GM19468 (cell line): ENCODE data around the gene ISYNA1.

Source experiments
- ATAC-seq: cut with Tn5 transposase; IDR thresholded peaks from one replicate; pipeline ENCODE4 v1.9.1; 2021; ENCODE audit warnings: mild to moderate bottlenecking, moderate library complexity, moderate number of reproducible peaks; ENCODE audit not compliant: unreplicated experiment; ENCODE audit errors: extremely low read depth

The ISYNA1 gene

DNA sequence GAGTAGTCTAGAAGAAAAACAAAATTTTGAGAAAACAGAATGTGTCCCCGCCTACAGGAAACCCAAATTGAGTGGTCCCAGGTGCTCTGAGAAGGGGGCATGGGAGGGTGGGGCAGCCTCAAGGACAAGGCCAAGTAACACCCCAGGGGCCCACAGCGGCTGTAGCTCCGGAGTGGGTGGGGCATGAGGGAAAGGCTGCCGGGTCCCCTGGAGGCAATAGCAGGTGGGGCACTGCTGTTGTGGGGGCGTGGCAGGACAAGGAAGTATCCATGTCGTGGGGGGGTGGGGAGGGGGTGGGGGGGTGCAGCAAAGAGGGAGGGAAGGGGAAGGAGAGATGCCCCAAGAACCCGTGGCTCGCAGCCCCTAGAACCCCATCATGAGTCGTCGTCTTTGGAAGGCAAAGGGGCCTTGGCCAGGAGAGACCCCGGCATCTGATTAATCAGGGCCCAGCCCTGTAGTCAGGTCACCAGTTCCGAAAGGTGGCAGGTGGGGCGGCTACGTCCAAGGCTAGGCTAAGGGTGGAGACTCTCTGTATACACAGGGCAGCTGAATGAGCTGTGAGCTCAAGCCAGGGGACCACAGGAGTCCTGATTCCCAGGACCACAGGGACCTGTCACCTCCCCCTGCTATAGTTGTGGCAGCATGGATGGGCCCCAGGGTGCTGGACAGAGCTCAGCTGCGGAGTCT lies 7.5 kb upstream of the ISYNA1 start:
- no peak for ATAC-seq

DNA sequence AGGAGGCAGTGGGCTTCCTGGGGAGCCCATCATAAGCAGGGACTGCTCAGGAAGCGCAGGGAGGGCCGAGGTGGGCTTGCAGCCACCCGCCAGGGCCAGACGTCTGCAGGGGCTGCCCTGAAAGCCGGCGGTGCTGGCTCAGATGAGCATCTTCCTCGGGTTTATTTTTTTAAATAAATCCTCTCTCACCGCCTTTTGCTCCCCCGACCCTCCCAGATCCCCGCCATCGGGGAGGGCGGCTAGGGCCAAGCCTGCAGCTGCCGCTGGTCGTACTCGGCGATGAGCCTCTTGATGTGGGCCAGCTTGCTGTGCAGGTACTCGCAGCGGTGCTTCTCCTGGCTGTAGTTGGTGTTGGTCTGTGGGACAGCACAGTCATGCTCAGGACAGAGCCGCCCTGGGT lies 6.6 kb upstream of the ISYNA1 start:
- ATAC-seq = no peak

DNA sequence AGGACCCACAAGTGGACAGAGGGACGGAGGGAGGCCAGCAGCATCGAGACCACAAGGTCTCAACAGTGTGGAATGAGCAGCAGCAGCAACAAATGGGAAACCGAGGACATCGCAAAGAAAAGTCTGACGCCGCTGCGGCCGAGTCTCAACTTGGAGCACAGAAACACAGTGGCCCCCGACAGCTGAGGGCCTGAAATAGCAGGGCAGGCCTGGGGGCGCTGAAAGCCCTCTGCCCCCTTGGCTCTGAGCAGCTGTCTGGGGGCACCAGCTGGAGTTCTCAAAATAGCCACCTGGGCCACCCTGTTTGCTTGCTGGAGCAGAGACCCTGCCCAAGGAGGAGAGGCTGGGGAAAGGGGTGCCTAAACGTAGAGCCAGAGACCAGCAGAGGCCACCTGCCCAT lies 5.9 kb upstream of the ISYNA1 start:
- ATAC-seq = no peak

DNA sequence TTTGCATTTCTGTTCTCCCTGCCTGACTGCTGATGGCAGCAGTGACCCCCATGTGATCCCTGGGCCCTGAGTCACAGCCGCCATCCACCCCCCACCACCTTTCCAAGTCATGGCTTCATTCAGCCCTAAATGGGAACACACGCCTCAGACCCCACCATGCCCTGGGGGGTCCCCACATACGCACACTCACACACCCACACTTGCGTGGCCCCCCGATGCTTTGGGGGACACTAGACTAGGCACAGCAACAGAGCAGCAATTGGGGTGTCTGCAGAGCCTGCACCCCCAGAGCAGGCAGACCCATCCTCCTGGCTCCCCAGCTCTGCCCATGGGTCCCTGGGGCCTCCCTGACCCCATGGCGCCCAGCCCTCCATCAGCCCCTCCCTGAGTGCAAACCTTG lies 5.5 kb upstream of the ISYNA1 start:
- no peak for ATAC-seq

DNA sequence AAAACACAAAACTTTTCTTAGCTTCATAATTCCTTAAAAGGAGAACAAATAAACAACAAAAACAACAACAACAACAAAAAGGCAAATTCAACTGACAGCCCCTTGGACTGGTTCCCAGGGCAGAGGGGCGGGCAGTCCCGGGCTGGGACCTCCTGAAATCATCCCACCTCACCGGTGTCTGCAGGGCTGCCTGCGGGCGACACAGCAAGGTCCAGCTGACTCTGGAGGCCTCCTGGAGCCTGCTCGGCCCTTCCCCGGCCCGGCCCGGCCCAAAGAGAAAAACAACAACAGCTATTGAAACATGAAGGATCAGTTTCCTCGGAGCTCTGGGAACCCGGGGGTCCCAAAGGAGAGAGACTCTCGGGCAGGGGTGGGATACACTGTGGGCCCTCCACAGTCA lies 5.0 kb upstream of the ISYNA1 start:
- ATAC-seq = no peak

DNA sequence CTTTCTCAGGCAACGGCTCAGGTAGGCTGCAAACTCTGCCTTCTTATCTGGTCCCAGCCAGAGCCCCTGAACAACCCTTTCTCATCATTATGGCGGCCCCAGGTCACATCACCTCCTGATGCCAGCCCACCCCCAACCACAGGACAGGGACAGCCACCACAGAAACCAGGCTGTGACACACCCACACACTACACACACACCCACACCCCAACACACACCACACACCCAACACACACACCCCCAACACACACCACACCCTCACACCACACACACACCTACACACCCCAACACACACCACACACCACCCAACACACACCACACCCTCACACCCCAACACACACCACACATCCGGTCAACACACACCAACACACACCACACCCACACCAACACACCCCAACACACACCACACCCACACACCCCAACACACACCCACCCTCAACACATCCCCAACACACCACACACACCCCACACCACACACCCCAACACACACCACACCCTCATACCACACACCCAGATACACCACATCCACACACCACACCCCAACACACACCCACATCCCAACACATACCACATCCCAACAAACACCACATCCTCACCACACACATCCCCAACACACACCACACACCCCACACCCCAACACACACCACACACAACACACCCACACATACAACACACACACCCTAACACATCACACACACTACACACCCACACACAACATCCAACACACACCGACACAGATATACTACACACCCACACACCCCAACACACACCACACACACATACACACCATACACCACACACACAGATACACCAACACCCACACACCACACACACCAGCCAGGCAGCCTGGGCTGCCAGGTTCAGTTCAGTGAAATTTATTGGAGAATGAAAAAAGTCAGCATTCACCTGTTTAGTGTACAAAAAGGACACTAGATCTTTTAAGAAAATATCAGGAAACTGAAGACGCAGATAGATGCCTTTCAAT lies 4.2 kb upstream of the ISYNA1 start:
- ATAC-seq = no peak

DNA sequence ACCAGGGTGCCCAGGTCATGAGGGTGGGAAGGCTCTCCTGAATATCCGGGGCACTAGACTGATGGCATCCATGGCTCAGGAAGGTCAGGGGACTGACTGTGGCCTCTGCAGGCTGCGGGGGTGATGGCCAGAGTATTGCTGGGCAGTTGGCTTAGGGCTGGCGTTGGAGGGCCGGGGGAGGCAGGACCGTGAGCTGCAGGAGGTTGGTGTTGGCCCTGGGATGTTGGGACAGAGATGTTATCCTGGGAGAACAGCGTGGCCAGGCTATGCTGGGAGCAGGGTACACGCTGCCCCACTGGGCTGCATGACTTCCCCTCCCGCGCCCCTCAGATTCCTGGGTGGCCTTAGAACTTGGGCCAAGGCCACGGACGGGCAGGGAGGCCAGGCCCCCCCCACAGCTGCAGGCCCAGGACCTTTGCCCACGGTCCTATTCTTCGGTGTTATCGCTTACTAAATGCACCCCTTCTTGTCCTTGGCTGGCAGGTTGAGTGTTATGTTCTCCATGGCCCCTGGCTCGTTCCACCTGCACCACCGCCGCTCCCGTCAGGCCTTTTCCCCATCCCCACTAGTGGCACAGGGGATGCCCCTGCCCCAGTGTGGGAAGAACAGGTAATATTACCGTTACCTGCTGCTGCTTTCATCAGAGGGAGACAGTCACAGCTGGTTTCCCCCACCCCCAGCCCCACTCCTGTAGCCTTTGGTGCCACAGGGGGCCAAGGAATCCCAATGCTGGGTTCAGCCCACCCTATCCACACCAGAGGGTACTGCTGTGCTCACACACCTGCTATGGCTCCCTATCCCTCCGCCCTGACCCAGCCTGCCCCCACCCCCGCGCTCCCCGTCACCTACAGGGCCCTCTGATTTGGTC lies 3.2 kb upstream of the ISYNA1 start:
- no peak for ATAC-seq

DNA sequence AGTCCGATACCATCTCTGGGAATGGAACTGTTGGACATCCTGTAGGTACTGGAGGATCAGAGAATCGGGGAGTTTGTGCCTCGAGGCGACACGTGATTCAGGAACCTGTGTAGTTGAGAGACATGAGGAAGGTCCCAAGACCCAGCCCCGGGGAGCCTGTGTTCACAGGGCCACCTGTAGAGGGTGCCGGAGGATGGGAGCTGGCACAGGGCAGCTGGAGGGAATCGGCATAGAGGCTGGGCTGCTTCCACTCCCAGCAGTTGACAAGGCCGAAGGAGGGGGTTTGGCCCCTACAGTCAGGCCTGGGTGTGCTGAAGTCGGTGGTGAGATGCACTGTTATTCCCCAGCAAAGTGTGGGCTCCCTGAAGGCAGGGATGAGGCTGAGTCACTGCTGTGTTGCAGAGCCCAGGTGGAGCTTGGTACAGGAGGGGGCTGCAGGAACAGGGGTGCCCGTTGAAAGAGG lies 2.5 kb upstream of the ISYNA1 start:
- no peak for ATAC-seq

DNA sequence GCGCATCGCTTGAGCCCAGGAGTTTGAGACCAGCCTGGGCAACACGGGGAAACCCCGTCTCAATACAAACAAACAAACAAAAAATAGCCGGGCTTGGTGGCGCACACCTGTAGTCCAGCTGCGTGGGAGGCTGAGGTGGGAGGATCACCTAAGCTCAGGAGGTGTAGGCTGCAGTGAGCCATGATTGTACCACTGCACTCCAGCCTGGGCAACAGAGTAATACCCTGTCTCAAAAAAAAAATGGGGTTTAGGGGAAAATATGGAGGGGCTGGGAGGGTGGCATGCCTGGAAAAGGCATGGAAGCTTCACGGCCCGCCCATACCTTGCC lies 1.9 kb upstream of the ISYNA1 start:
- no peak for ATAC-seq

DNA sequence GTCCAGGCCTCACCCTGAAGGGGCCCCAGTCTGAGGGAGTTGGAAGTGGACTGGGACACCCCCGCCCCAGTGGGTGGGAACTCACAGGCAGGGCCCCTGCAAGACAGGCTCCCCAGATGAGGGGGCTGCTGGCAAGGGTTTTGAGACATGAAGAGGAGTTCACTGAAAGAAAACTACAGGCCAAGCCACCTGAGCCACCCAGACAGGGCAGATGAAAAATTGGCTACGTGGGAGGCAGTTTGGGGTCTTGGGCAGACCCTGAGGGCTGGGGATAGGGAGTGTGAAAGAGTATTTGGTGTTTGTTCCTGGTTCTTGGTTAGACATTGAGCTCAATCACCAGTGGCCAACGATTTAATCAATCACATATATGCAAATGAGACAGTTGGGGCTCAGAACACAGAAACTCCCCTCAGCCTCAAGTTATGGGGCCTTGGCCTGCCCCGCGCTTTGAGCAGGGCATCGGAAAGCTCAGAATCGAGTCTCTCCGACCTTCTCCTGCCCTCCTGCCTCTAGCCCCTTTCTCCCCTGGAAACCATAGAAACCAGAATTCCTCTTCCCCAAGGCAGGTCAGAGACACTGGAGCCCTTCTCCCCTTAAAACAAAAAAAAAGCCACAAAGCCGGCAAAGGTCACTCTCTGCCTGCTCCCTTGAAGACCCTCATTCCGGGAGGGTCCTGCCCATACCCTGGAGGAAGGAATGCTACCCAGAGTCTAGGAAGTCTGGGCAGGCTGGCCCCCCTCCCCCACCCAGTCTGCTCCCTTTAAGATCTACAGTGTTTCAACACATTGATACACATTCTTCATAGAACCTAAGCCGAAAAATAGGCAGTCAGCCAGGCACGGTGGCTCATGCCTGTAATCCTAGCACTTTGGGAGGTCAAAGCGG lies 1.3 kb upstream of the ISYNA1 start:
- no peak for ATAC-seq

DNA sequence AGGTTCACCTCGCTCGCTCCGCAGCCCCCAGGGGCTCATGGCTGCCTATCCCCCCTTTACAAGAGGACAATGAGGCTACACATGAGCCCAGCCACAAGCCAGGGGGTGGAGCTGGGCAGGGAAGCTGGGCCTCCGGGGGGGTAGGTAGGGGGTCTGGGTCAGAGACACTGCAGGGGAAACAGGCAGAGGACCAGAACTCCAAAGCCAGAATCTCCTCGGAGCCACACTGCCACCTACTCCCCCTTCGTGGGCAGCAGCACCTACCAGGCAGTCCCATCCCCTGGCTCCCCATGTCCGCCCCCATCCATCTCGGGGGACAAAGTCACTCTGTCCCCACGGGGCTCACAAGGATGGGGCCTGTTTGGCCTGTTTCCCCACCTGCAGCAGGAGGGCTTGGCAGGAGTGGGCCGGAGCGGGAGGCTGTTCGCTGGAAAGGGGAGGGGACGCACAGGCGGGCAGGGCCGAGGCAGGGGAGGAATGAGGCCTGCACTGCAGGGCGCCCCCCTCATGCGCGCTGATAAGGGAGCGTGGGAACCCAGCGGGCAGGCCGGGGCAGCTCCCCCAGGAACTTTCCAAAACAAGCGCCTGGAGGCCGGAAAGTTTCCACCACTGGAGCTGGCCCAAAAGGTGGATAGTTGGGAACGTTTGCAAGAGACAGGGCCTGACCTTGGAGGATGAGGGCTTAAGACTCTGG lies 545 bp upstream of the ISYNA1 start:
- no peak for ATAC-seq

DNA sequence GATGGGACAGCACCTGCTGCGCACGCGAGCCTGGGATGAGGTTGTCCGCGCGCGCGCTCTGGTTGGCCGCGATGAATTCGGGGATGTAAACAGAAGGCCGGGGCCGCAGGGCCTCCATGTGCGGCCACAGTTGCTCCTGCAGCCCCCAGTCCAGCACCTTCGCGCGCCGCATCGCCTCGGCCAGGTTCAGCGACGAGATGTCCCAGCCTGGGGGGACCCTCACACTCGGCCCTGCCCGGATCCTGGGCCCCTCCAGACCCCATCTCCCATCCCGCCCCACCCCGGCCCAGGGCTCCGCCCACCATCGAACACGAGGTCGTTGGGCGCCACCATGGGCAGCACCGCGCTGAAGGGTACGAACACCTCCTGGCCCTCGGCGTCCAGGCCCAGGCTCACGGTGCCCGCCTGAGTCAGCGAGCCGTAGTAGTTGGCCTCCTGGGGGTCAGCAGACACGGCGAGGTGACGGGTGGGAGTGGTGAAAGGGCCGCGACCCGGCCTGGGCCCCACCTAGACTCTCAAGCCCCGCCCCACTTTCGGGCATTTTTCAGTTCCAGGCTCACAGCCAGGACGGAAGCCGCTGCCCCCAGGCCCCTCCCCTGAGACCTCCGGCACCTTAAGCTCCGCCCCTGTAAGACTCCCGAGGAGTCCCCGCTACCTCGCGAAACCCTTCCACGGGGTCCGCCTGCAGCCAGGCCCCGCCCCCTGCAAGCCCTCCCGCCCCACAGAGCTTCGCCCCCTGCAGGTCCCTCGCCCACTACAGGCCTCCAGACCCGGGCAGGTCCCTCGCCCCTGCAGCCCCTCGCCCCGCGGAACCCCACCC lies 1.1 kb downstream of the ISYNA1 start:
- no peak for ATAC-seq

DNA sequence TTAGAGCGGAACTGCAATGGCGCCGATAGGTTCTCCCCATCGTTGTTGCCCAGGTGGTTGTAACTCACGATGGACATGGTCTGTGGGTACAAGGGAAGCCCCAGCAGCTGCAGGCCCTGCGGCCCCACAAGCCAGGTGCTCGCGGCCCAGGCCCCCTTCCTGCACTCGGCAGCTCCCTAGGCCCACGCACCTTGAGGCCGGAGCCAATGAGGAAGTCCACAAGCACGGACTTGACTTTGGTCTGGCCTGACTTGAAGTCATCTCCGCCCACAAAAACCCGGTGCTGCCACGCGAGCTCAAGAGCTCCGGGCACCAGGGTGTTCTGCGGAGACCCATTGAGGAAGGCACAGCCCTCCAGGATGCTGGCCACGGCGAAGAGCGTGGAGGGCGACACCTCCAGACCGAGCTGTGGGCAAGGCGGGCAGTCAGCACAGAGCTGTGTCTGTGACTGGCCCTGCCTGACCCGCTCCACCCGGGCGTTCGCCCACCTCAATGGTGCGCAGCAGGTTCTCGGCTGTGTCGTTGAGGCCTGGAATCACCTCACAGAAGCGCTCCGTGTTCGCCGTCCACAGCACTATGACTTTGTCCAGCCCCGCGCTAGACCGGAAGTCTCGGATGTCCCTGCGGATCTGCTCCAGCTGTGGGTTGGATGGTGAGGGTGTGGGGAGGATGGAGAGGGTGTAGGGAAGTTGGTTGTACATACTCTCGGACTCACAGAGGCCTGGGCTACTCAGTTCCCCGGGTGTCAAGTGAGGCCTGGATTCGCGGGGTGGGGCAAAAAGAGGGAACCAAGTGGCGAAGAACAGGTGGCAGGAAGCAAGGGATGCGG lies 1.9 kb downstream of the ISYNA1 start:
- no peak for ATAC-seq

DNA sequence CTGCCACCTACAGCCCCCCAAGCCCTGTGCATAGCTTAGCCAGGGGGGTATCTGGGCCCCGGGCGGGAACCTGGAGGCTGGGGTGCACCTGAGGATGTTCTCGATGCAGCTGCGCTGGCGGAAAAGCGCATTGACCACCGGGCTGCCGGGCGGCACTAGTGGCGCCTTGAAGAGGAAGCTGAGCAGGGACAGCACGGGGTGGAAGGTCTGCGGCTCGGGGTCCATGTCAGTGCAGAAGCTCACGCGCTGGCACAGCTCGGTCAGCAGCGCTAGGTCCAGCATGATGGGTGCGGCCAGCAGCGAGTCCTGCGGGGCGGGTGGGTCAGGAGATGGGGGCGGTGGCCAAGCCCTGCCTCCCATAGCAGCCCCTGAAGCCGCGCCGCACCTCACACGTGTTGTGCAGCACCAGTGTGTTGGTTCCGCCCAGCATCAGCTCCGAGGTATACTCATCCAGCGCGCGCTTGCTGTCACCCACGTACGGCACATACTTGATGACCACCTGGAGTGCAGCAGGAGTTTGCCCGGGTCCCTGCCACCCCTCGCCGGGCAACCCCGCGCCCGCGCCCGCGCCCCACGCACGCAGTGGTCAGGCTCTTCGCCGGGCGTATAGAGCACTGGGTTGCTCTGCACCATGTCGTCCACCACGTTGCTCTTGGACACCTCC lies 2.6 kb downstream of the ISYNA1 start:
- ATAC-seq = no peak

DNA sequence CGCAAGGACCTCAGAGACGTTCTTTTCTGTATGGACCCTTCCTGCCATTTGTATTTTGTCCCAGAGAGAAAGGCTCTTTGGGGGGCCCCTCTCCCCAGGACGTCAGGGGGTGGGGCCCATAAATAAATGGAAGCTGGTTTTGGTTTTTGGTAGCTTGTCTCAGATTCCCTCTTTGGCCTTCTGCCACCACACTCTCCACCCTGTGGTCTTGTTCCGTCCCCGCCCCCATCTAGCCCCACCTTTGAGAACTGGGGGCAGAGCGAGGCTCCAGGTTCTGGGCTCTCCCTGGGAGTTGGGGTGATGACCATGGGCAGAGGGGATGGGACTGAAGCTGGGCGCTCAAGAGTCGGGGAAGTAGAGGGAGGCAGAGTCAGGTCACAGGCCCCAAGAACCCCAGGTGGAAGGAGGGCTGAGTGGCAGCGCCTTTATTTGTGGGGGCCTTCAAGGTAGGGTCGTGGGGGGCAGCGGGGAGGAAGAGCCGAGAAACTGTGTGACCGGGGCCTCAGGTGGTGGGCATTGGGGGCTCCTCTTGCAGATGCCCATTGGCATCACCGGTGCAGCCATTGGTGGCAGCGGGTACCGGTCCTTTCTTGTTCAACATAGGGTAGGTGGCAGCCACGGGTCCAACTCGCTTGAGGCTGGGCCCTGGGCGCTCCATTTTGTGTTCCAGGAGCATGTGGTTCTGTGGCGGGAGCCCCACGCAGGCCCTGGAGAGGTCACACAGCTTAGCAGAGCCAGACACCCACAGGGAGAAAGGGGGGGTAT lies 3.3 kb downstream of the ISYNA1 start:
- ATAC-seq = no peak

DNA sequence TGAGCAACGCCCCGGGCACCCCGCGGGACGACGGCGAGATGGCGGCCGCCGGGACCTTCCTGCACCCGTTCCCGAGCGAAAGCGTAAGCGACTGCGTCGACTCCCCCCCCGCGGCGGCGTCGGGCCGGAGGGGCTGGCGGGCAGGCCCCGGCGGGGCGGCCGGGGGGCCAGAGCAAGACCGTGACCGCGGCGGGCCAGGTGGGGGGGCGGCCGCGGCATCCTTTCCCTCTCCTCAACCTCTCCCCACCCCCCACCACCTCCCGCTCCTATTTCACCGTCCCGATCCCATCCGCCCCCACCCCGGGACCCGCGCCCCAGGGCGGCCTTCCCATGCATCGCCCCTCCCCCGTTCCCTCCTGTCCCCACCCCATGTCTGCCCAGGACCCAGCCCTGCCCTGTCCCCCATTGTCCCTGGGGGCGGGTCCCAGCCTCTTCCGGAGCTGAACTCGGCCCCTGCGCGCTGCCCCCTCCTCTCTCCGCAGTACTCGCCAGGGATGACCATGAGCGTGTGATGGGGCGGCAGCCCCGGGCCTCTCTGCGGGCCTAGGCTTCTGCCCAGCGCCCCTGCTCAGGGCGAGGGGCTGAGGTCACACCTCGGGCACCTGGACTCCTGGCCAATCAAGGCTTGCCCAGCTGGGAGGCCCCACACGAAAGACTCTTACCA lies 4.1 kb downstream of the ISYNA1 start:
- no peak for ATAC-seq
